ENCODE data around the gene GPRIN1.
"Not testable (repeated sequence)": the region's sequence is repeated elsewhere in the genome, so short reads cannot be mapped to it uniquely, and the experiment has no call there.

Gene GPRIN1

DNA sequence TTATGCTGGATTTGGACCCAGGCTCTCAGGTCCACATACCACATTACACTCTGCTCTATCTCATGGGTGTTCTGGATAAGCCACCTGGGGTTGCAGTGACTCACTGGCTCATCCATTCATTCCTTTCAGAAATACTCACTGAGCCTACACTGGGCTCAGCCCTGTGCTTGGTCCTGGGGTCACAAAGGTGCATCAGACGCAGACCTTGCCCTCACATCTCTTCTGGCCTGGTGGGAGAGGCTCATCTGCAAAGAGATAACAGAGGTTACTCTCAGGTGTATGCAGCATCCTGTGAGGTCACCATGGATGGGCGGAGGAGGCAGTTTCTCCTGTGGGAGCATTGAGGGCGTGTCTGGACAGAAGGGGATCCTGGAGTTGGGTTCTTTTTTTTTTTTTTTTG is 48.7 kb downstream of the GPRIN1 start:
- TF ChIP-seq CTCF (IDR thresholded peaks at IDR 0.05; ENCODE audit: low read length, missing control alignments): no peak
- no peak overlapping the region for H3K4me3 ChIP-seq (replicated peaks; ENCODE audit: low read depth, low read length)
- DNase-seq (ENCODE audit: low read depth): no peak

- no peak overlapping the region for H3K4me3 ChIP-seq (replicated peaks; ENCODE audit: low read depth, low read length)
- no peak for DNase-seq (ENCODE audit: low read depth)
- no peak for TF ChIP-seq CTCF (IDR thresholded peaks at IDR 0.05; ENCODE audit: low read length, missing control alignments)
Observed at GRCh38 chr5:176560364-176560763, 49.6 kb downstream of the GPRIN1 start.

- DNase-seq (ENCODE audit: low read depth): no peak
- TF ChIP-seq CTCF (IDR thresholded peaks at IDR 0.05; ENCODE audit: low read length, missing control alignments): no peak
- no peak overlapping the region for H3K4me3 ChIP-seq (replicated peaks; ENCODE audit: low read depth, low read length)
Observed at GRCh38 chr5:176559683-176560082, 50.3 kb downstream of the GPRIN1 start.

DNA sequence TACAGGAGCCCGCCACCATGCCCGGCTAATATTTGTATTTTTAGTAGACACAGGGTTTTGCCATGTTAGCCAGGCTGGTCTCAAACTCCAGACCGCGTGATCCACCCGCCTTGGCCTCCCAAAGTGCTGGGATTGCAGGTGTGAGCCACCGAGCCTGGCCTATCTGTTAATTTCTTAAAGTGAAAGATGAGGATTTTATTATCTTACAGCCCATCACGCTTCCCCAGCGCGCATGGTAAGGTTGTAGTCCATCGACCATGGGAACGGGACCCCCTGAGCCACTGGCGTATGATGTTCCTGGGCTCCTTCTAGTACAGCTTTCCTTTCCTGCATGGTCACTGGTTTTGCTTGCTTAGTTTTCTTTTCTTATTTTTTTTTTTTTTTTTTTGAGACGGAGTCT is 52.1 kb downstream of the GPRIN1 start:
- no peak overlapping the region for H3K4me3 ChIP-seq (replicated peaks; ENCODE audit: low read depth, low read length)
- no peak for DNase-seq (ENCODE audit: low read depth)
- no peak for TF ChIP-seq CTCF (IDR thresholded peaks at IDR 0.05; ENCODE audit: low read length, missing control alignments)

GRCh38 chr5:176553260-176554085 is 56.5 kb downstream of the GPRIN1 start:
- H3K4me3 ChIP-seq (replicated peaks; ENCODE audit: low read depth, low read length): no peak overlapping the region
- no peak for TF ChIP-seq CTCF (IDR thresholded peaks at IDR 0.05; ENCODE audit: low read length, missing control alignments)
- no peak for DNase-seq (ENCODE audit: low read depth)

DNA sequence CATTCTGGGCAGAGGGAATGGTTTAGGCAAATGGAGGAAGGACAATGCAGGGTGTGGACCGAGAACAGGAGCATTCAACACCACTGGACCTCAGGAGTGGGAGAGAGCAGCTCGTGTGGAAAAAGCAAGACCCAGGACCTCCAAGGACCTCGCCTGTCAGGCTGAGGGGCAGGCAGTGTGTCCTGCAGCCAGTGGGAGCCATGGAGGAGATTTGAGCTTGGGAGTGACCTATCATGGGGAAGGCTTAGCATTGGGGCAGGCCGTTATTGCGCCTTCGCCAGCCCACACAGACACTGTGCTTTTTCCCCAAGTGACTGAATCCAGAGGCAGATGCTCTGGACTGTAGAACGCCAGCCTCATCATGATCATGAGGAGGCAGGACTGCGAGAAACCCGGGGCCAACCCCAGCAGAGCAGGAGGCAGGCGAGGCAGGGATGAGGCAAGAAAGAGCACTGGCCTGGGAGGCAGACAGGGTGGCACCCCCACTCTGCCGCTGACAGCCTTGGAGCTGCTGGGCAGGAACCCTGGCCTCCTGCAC is 57.6 kb downstream of the GPRIN1 start:
- no peak overlapping the region for H3K4me3 ChIP-seq (replicated peaks; ENCODE audit: low read depth, low read length)
- no peak for DNase-seq (ENCODE audit: low read depth)
- TF ChIP-seq CTCF (IDR thresholded peaks at IDR 0.05; ENCODE audit: low read length, missing control alignments): no peak

- not testable (repeated sequence) for H3K4me3 ChIP-seq (replicated peaks; ENCODE audit: low read depth, low read length); DNase-seq (ENCODE audit: low read depth)
Observed at GRCh38 chr5:176550937-176551336, 59.0 kb downstream of the GPRIN1 start.

Measured in fibroblast of pulmonary artery (primary cell).